HG03196 (cell line): ENCODE data around the gene SIGLEC10.
"Not testable (repeated sequence)": the region's sequence is repeated elsewhere in the genome, so short reads cannot be mapped to it uniquely, and the experiment has no call there.

Experiments used
- ATAC-seq: cut with Tn5 transposase; IDR thresholded peaks from one replicate; pipeline ENCODE4 v1.9.1; 2021; ENCODE audit not compliant: unreplicated experiment

The SIGLEC10 gene

GRCh38 chr19:51417107-51417809 lies at the start of gene SIGLEC10:
Gene SIGLEC10, minus strand, starts transcription at chr19:51417642. Its CDS starts 61 bp downstream, at chr19:51417581.
- ATAC-seq, result peak; percentile 46

- ATAC-seq, result no peak
Measured at GRCh38 chr19:51466723-51467122, 49.3 kb upstream of the SIGLEC10 start.

GRCh38 chr19:51463976-51464581 lies 46.6 kb upstream of the SIGLEC10 start:
- not testable (repeated sequence) for ATAC-seq

GRCh38 chr19:51462681-51463080 lies 45.2 kb upstream of the SIGLEC10 start:
- ATAC-seq, result no peak

GRCh38 chr19:51462276-51462675 lies 44.8 kb upstream of the SIGLEC10 start:
- no peak for ATAC-seq

GRCh38 chr19:51461723-51462161 lies 44.3 kb upstream of the SIGLEC10 start:
- no peak for ATAC-seq

GRCh38 chr19:51460164-51460992 lies 42.9 kb upstream of the SIGLEC10 start:
- ATAC-seq, result no peak

- no peak for ATAC-seq
Measured at GRCh38 chr19:51458899-51459505, 41.6 kb upstream of the SIGLEC10 start.

GRCh38 chr19:51458051-51458645 lies 40.7 kb upstream of the SIGLEC10 start, which contains the start of gene SIGLEC8:
Gene SIGLEC8, minus strand, starts transcription at chr19:51458454. Its CDS starts 67 bp downstream, at chr19:51458387.
- ATAC-seq, result no peak

GRCh38 chr19:51457351-51458013 lies 40.0 kb upstream of the SIGLEC10 start:
- no peak for ATAC-seq

GRCh38 chr19:51456541-51457290 lies 39.3 kb upstream of the SIGLEC10 start:
- no peak for ATAC-seq

GRCh38 chr19:51450730-51451307 lies 33.4 kb upstream of the SIGLEC10 start:
- no peak for ATAC-seq

GRCh38 chr19:51448411-51449016 lies 31.1 kb upstream of the SIGLEC10 start:
- no peak for ATAC-seq

- no peak for ATAC-seq
Measured at GRCh38 chr19:51448011-51448410, 30.6 kb upstream of the SIGLEC10 start.

- ATAC-seq, result not testable (repeated sequence)
Measured at GRCh38 chr19:51447510-51447909, 30.1 kb upstream of the SIGLEC10 start.

- peak; percentile 92 for ATAC-seq
Measured at GRCh38 chr19:51441410-51442390, 24.3 kb upstream of the SIGLEC10 start.

- ATAC-seq, result no peak
Measured at GRCh38 chr19:51440846-51441409, 23.5 kb upstream of the SIGLEC10 start.
